ENCODE results near the gene FBXL14.

DNA sequence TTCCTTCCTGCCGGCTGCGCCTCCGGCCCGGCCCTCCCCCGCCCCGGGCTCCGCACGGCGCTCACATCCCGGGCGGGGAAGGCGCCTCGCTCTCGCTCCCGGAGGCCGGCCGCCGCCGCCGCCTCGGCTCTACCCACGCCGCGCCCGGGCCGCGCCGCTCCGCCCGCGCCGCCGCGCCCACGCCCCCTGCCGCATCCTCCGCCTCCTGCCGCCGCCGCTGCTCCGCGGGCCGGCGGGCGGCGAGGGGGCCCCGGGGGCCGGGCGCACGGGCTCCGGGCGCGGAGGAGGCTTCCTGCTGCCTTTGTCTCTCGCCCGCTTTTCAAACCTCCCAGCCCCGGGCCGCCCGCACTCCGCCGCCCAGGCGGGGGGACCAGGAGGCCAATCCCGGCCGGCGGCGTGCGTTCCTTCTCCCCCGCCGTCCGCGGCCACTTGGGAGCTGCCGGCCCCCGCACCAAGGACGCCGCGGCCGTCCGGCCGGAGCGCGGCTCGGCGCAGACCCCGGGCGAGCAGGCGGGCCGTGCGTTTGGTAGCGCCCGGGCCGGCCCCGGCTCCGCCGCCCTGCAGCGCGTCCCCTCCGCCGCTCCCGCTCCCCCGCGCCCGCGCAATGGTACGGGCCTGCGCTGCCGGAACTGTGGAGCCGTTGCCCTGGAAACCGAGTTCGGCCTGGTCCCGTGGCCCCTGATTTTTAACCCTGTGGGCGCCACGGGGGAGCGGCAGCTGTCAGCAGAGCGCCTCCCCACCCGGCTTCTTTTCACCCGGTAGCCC is at the start of gene FBXL14:
- TF ChIP-seq, protein P1, sequence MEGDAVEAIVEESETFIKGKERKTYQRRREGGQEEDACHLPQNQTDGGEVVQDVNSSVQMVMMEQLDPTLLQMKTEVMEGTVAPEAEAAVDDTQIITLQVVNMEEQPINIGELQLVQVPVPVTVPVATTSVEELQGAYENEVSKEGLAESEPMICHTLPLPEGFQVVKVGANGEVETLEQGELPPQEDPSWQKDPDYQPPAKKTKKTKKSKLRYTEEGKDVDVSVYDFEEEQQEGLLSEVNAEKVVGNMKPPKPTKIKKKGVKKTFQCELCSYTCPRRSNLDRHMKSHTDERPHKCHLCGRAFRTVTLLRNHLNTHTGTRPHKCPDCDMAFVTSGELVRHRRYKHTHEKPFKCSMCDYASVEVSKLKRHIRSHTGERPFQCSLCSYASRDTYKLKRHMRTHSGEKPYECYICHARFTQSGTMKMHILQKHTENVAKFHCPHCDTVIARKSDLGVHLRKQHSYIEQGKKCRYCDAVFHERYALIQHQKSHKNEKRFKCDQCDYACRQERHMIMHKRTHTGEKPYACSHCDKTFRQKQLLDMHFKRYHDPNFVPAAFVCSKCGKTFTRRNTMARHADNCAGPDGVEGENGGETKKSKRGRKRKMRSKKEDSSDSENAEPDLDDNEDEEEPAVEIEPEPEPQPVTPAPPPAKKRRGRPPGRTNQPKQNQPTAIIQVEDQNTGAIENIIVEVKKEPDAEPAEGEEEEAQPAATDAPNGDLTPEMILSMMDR (IDR thresholded peaks at IDR 0.05; ENCODE audit: low read length): no peak
- no peak for TF ChIP-seq EZH2 (optimal IDR thresholded peaks at IDR 0.05; ENCODE audit: low read depth, low read length)
